Neural cell (in vitro differentiated cells): Measurements from ENCODE around the gene AIP. TPM values are rescaled to one million over a fixed set of nuclear protein-coding genes. Genes with fewer than 3 reads are reported as not detected.
"Not testable (repeated sequence)": the region's sequence is repeated elsewhere in the genome, so short reads cannot be mapped to it uniquely, and the experiment has no call there.

Source experiments
- H2AFZ ChIP-seq: fragments of 200-600, 300-800 bp; sonication (generic), shearing (Covaris generic); 2 replicates; pipeline ENCODE4 v1.6.0; 2014; ENCODE audit warnings: low read depth, mild to moderate bottlenecking, antibody characterized with exemption, low read length, moderate library complexity
- H3F3A ChIP-seq: fragments of 200-600 bp; shearing (Covaris generic); 2 replicates; pipeline ENCODE4 v1.6.1; 2016; ENCODE audit warnings: mild to moderate bottlenecking, moderate library complexity, mixed read lengths, antibody characterized with exemption, low read length; ENCODE audit not compliant: insufficient read depth, poor library complexity, severe bottlenecking
- H3K27ac ChIP-seq: fragments of 200-600, 300-800 bp; sonication (generic), shearing (Covaris generic); 2 replicates; pipeline ENCODE4 v1.5.1; 2014; ENCODE audit warnings: mild to moderate bottlenecking, low read length, moderate library complexity
- H3K27me3 ChIP-seq: fragments of 300-800, 200-600 bp; sonication (generic), shearing (Covaris generic); 2 replicates; pipeline ENCODE4 v1.6.0; 2014; ENCODE audit warnings: mild to moderate bottlenecking, low read depth, low read length, moderate library complexity; ENCODE audit not compliant: insufficient read depth
- H3K36me3 ChIP-seq: fragments of 300-800, 200-600 bp; sonication (generic), shearing (Covaris generic); 2 replicates; pipeline ENCODE4 v1.5.1; 2014; ENCODE audit warnings: mild to moderate bottlenecking, antibody characterized with exemption, low read length, moderate library complexity; ENCODE audit not compliant: insufficient read depth
- H3K4me2 ChIP-seq: fragments of 300-800, 200-600 bp; sonication (generic), shearing (Covaris generic); 2 replicates; pipeline ENCODE4 v1.6.0; 2014; ENCODE audit warnings: mild to moderate bottlenecking, low read length
- H3K4me3 ChIP-seq: fragments of 300-800, 200-600 bp; sonication (generic), shearing (Covaris generic); 2 replicates; pipeline ENCODE4 v1.5.1; 2014; ENCODE audit warnings: mild to moderate bottlenecking, low read length, moderate library complexity
- H3K79me2 ChIP-seq: fragments of 200-600 bp; shearing (Covaris generic); replicated peaks from 2 replicates; pipeline ENCODE4 v1.6.0; 2014; ENCODE audit warnings: mild to moderate bottlenecking, low read length, moderate library complexity; ENCODE audit not compliant: insufficient read depth
- H3K9ac ChIP-seq: fragments of 300-800, 200-600 bp; sonication (generic), shearing (Covaris generic); 2 replicates; pipeline ENCODE4 v1.6.1; 2016; ENCODE audit warnings: mild to moderate bottlenecking, low read length, mixed read lengths
- H3K9me2 ChIP-seq: fragments of 200-600 bp; shearing (Covaris generic); 2 replicates; pipeline ENCODE4 v1.6.1; 2016; ENCODE audit warnings: mild to moderate bottlenecking, low read length, mixed read lengths; ENCODE audit not compliant: insufficient read depth
- H3K9me3 ChIP-seq: fragments of 200-600, 300-800 bp; sonication (generic), shearing (Covaris generic); 2 replicates; pipeline ENCODE4 v1.6.1; 2016; ENCODE audit warnings: mild to moderate bottlenecking, mixed run types, low read length, moderate library complexity, mixed read lengths
- H4K20me1 ChIP-seq: fragments of 200-600 bp; shearing (Covaris generic); 2 replicates; pipeline ENCODE4 v1.6.1; 2016; ENCODE audit warnings: mild to moderate bottlenecking, mixed run types; ENCODE audit not compliant: insufficient read depth
- CTCF ChIP-seq: fragments of 450-650 bp; IDR thresholded peaks from 2 replicates; pipeline ENCODE4 v1.5.1; 2014; ENCODE audit warnings: antibody characterized with exemption, mild to moderate bottlenecking, moderate library complexity; ENCODE audit not compliant: poor library complexity, severe bottlenecking
- EP300 ChIP-seq: fragments of 450-650 bp; conservative IDR thresholded peaks from 2 replicates; pipeline ENCODE4 v1.6.1; 2014; ENCODE audit warnings: antibody characterized with exemption, mild to moderate bottlenecking, moderate library complexity; ENCODE audit not compliant: poor library complexity, severe bottlenecking
- EZH2 ChIP-seq: fragments of 200-600, 300-800 bp; shearing (Covaris generic), sonication (generic); IDR thresholded peaks from 2 replicates; pipeline ENCODE4 v1.6.1; 2014; ENCODE audit warnings: antibody characterized with exemption, low read length, borderline replicate concordance, mild to moderate bottlenecking; ENCODE audit not compliant: insufficient read depth, poor library complexity, severe bottlenecking
- MXI1 ChIP-seq: fragments of 450-650 bp; conservative IDR thresholded peaks from 2 replicates; pipeline ENCODE4 v1.6.1; 2014; ENCODE audit warnings: antibody characterized with exemption, mild to moderate bottlenecking; ENCODE audit not compliant: poor library complexity, severe bottlenecking
- POLR2AphosphoS5 ChIP-seq: IDR thresholded peaks from 2 replicates; pipeline ENCODE4 v1.6.1; 2012
- RAD21 ChIP-seq: fragments of 450-650 bp; conservative IDR thresholded peaks from 2 replicates; pipeline ENCODE4 v1.6.1; 2014; ENCODE audit warnings: antibody characterized with exemption, mild to moderate bottlenecking, moderate library complexity
- REST ChIP-seq: IDR thresholded peaks from 2 replicates; pipeline ENCODE4 v1.6.1; 2012; ENCODE audit warnings: borderline replicate concordance
- SMC3 ChIP-seq: fragments of 450-650 bp; conservative IDR thresholded peaks from 2 replicates; pipeline ENCODE4 v1.6.1; 2014; ENCODE audit warnings: antibody characterized with exemption, mild to moderate bottlenecking, moderate library complexity; ENCODE audit not compliant: poor library complexity
- TAF1 ChIP-seq: IDR thresholded peaks from 2 replicates; pipeline ENCODE4 v1.6.1; 2012; ENCODE audit warnings: low read depth
- polyA plus RNA-seq: library from polyadenylated mRNA; depleted of rRNA; stranded (reverse); fragments of >200 nt; gene quantifications from 2 replicates; pipeline ENCODE4 v1.2.3, GENCODE V29; 2014

The AIP gene
- polyA plus RNA-seq, 1 donor from 2014 or later, result 83.9 TPM

DNA sequence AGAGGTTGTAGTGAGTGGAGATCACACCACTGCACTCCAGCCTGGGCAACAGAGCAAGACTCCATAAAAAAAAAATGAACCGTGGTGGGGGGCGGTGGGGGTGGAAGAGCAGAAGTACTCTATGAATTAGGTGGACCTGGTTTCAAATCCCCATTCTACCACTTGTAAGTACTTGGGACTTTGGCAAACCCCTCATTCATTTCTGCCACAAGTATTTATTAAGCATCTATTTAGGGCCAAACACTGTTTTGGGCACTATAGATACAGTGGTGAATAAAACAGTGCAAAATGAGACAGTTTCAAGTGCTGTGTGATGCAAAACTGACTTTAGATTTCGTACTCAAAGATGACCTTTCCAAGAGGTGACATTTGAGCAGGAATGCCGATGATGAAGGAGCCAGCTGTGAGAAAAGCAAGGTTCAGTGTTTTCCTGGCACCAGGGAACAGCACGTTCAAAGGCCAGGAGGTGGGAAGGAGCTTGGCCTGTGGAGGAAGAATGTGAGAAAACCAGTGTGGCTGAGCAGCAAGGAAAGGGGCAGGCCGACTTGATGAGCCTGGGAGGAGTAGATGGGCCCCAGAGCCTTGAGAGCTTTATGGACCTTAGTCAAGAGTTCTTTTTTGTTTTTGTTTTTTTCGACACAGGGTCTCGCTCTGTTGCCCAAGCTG, 12.4 kb upstream of the AIP start:
- H3K4me3 ChIP-seq, result no peak overlapping the region
- no peaks in the 10 kb centered on the region for H3K9me2 ChIP-seq
- no peak overlapping the region for H3K4me2 ChIP-seq
- no peaks in the 10 kb centered on the region for H3K36me3 ChIP-seq
- no peaks in the 10 kb centered on the region for H3K27me3 ChIP-seq
- TF ChIP-seq EP300, result no peak
- no peak for TF ChIP-seq POLR2AphosphoS5
- no peak for TF ChIP-seq TAF1
- TF ChIP-seq SMC3, result no peak
- no peak for TF ChIP-seq RAD21
- no peak for TF ChIP-seq REST
- no peak for TF ChIP-seq CTCF
- TF ChIP-seq EZH2, result no peak
- no peak for TF ChIP-seq MXI1
- no peak overlapping the region for H2AFZ ChIP-seq
- H3F3A ChIP-seq, result no peaks in the 10 kb centered on the region
- H4K20me1 ChIP-seq, result no peaks in the 10 kb centered on the region
- H3K27ac ChIP-seq, result no peak overlapping the region
- no peak overlapping the region for H3K9ac ChIP-seq
- H3K79me2 ChIP-seq, result no peaks in the 10 kb centered on the region
- H3K9me3 ChIP-seq, result no peaks in the 10 kb centered on the region

- no peaks in the 10 kb centered on the region for H3K36me3 ChIP-seq
- no peaks in the 10 kb centered on the region for H3K9me2 ChIP-seq
- H3K4me2 ChIP-seq, result no peak overlapping the region
- no peaks in the 10 kb centered on the region for H3K27me3 ChIP-seq
- no peak overlapping the region for H3K9ac ChIP-seq
- H3F3A ChIP-seq, result no peaks in the 10 kb centered on the region
- no peak overlapping the region for H2AFZ ChIP-seq
- H3K27ac ChIP-seq, result no peak overlapping the region
- no peaks in the 10 kb centered on the region for H4K20me1 ChIP-seq
- TF ChIP-seq EP300 (no peak), MXI1 (no peak), RAD21 (no peak), REST (no peak), POLR2AphosphoS5 (no peak), SMC3 (no peak), CTCF (no peak)
- H3K9me3 ChIP-seq, result no peaks in the 10 kb centered on the region
- no peaks in the 10 kb centered on the region for H3K79me2 ChIP-seq
- no peak overlapping the region for H3K4me3 ChIP-seq
Observed at GRCh38 chr11:67472882-67473281, 9.9 kb upstream of the AIP start.

DNA sequence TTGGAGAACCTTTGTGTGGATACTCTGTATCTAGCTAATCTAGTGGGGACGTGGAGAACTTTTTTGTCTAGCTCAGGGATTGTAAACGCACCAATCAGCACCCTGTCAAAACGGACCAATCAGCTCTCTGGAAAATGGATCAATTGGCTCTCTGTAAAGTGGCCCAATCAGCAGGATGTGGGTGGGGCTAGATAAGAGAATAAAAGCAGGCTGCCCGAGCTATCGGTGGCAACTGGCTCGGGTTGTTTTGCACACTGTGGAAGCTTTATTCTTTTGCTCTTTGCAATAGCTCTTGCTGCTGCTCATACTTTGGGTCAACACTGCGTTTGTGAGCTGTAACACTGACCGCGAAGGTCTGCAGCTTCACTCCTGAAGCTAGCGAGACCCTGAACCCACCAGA, 6.1 kb upstream of the AIP start:
- not testable (repeated sequence) for H3K79me2 ChIP-seq, H3K27me3 ChIP-seq, H3K9me3 ChIP-seq, H4K20me1 ChIP-seq, H3K9ac ChIP-seq, H3K4me3 ChIP-seq, H3K36me3 ChIP-seq, H2AFZ ChIP-seq, H3K27ac ChIP-seq, H3K4me2 ChIP-seq, H3F3A ChIP-seq, H3K9me2 ChIP-seq
